HG03342 (cell line): ENCODE measurements around the gene VILL.
"Not testable (repeated sequence)": the region's sequence is repeated elsewhere in the genome, so short reads cannot be mapped to it uniquely, and the experiment has no call there.

Source experiments
- ATAC-seq: cut with Tn5 transposase; IDR thresholded peaks from one replicate; pipeline ENCODE4 v1.9.1; 2021; ENCODE audit warnings: mild to moderate bottlenecking, moderate library complexity; ENCODE audit not compliant: unreplicated experiment

The VILL gene

DNA sequence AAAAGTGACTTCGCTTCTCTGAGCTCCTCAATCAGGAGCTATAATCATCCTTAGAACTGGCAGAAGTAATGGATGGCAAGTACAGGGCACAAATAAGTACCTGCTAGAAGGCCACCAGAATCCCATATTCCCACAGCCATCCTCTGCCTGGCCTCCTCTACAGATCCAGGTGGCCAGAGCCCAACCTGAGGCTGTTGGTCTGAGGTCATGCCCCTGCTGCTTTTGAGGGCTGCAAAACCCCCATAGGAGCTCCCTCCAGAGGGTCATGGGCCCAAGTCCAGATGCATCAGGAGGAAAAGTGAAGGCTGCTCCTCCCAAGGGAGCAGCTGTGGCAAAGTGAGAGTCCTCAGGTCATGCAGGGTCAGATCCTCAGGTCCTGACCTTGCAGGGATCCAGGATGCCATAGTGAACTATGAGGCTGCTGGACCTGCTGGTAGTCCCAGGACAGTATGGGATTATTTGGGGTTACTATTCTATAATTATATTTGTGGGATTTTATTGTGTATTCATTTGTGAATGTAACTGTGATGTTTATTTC is 41.8 kb downstream of the VILL start:
- no peak for ATAC-seq

DNA sequence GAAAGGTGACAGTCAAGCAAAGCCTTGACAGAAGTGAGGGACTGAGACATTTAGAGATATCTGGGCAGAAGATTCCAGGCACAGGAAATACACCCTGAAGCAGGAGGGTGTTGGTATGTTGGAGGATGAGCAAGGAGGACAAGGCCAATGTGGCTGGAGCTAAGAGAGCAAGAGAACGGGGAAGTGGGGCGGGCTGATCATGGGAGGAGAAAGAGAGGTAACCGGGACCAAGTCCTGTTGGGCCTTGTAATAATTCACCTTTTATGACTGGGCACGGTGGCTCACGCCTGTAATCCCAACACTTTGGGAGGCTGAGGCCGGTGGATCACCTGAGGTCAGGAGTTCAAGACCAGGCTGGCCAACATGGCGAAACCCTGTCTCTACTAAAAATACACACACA is 43.0 kb downstream of the VILL start:
- not testable (repeated sequence) for ATAC-seq

DNA sequence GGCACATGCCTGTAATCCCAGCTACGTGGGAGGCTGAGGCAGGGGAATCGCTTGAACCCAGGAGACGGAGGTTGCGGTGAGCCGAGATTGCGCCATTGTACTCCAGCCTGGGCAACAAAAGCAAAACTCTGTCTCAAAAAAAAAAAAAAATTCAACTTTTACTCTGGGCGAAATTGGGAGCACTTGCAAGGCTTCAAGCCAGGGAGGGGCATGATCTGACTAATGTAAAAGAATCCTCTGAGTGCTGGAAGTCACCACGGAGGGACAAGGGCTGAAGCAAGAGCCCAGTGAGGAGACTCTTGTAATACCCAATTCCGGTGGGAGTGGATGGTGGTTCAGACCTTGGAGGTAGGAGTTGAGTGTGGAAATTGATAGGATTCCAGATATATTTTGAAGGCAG is 43.7 kb downstream of the VILL start:
- not testable (repeated sequence) for ATAC-seq

DNA sequence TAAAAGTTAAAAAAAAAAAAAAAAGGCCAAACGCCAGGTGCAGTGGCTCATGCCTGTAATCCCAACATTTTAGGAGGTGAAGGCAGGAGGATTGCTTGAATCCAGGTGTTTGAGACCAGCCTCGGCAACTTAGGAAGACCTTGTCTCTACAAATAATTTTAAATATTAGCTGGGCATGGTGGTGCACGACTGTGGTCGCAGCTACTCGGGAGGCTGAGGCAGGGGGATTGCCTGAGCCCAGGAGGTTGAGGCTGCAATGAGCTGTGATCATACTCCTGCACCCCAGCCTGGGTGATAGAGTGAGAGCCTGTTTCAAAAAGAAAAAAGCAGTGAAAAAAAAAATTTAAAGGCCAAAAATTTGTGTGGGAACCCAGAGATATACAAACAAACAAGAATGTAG is 45.7 kb downstream of the VILL start:
- no peak for ATAC-seq

DNA sequence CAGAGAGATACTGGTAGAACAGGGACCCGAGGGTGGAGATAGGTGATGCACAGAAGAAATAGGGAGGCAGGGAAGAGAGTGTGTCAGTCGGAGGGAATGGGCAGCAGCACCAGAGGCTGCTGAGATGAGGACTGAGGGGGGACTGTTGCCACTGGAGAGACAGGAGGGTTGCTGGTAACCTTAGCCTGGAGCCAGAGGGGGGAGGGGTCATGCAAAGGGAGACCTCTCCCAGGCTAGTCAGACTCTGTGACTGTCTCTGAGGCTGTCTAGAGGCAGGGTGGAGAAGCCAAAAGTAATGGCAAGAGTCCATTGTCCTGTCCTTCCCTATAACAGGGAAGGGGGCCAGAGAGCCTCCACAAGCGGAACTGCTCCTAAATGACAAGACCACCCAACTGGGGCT is 46.3 kb downstream of the VILL start:
- ATAC-seq, result no peak

DNA sequence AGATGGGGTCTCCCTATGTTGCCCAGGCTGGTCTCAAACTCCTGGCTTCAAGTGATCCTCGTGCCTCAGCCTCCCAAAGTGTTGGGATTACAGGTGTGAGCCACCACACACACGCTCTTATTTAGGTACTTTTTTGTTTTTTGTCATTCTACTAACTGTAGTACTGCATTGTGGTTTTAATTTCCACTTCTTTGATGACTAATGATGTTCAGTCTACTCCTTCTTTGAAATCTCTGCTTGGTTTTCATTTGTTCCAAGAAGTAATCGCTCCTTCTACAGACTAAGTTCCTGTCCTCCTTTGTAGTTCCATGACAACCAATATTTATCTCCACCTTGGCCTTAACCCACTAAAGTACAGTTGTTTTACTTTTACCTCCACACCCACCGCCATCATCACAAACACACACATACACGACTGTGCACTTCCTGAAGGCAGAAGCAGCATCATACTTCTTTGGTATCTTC is 47.9 kb downstream of the VILL start:
- ATAC-seq, result no peak

DNA sequence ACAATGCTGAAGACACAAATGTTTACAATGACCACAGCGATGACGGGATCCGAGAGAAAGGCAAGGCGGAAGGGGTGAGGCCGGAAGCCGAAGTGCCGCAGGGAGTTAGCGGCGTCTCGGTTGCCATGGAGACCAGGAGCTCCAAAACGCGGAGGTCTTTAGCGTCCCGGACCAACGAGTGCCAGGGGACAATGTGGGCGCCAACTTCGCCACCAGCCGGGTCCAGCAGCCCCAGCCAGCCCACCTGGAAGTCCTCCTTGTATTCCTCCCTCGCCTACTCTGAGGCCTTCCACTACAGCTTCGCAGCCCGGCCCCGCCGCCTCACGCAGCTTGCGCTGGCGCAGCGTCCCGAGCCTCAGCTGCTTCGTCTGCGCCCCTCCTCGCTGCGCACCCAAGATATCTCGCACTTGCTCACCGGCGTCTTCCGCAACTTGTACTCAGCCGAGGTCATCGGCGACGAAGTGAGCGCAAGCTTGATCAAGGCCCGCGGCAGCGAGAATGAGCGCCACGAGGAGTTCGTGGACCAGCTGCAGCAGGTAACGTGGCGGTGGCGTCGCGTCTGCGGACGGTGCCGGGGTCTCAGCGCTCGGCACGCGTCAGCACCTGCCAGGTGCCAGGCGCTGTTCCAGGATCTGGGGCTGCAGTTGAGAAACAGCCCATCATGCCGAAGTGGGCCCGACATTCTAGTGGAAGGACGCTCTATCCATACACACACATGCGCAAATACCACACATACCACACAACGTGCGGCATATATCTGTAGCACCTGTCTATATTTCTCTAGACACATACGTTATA is 48.7 kb downstream of the VILL start, which contains the start of gene DLEC1:
TSS of gene DLEC1 (plus strand) at position 108 of the 798 bp plus-strand sequence. CDS start at position 126, 18 bp downstream.
- peak; percentile 85 for ATAC-seq

DNA sequence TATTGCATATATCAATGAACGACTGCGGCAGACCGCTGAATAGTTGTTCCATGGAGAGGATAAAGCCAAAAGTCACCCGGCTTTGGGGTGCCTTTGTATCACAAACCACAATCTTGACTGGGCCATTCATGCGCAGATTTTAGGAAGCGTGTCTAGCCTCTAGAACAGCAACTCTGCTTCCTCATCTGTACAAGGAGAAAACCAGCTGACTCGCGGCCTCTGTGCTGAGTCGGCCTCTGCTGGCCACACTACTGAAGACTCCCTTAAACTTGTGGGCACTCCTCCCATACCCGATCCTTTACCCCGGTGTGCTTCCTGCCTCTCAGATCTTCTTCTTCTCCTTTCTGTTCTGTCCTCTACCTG is 49.3 kb downstream of the VILL start:
- peak; percentile 45 for ATAC-seq

DNA sequence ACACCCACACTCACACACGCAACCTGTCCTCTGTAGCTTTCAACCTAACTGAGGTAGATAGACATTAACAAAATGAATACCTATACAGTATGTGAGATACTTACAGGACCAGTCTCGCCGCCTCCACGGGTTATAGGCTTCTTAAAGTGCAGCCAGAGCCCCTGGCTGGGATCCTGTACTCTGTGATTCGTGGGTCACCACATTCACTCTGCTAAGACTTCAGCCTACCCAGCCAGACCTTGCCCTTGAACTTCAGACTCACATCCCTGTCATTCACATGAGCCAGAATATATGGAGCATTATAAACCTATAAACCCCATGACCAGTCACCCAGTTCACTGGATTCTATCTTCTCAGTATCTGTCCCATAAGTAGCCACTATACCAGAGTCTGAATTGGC is 49.8 kb downstream of the VILL start:
- no peak for ATAC-seq

DNA sequence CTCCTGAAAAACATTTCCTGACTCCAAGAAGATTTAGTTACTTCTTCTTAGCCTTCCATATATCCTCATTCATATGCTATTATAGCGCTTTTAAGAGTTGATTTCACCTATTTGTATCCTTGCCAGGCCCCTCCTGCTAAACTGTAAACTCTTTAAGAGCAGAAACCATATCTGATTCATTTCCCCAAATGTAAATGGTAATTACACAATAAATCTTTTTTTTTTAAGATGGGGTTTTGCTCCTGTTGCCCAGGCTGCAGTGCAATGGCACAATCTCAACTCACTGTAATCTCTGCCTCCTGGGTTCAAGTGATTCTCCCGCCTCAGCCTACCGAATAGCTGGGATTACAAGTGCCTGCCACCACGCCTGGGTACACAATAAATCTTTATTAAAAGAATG is 52.9 kb downstream of the VILL start:
- ATAC-seq, result no peak

DNA sequence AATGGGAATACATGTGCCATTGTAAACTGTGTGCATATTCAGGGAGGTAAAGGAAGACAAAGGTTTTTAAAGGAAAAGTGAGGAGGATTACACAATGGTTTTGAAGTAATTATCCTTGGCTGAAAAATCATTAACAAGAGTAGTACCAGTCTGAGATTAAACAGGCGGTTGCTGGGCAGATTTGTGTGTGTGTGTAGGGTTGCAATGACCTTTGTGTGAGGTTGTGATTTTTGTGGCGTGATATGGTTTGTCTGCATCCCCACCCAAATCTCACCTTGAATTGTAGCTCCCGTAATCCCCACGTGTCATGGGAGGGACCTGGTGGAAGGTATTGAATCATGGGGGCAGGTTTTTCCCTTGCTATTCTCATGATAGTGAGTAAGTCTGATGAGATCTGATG is 55.4 kb downstream of the VILL start:
- no peak for ATAC-seq

DNA sequence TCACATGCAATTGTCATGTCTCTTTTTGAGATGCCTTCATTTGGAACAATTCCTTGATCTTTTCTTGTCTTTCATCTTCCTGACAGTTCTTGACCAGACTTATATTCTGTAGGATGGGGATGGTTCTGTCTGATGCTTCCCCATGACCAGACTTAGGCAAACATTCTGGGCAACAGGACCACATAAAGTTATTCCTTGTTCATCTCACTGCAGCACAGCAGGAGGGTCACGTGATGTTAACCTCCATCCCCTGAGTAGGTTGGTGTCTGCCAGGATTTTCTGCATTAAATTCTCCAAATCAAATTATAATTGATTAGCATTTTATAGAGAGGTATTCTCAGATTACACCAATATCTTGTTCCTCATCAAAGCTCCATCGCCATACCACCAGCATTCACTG is 56.2 kb downstream of the VILL start:
- ATAC-seq, result no peak

DNA sequence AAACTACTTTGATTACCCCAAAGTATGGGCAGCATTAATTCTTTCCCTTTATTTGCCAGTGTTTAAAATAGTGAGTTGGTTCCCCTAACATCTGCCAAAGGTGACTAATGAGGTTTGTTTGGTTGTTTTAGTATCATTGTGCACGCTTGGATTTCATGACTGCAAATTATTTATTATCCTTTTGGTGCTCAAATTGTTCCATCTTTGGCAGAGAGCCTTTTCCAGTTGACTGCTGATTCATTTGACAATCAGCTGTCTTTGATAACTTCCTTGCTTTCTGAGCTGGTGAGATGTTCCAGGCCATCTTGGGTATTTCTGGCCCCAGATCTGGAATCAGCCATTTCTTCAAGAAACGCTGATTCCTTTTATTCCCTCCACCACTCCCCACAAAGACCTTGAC is 57.3 kb downstream of the VILL start:
- no peak for ATAC-seq

DNA sequence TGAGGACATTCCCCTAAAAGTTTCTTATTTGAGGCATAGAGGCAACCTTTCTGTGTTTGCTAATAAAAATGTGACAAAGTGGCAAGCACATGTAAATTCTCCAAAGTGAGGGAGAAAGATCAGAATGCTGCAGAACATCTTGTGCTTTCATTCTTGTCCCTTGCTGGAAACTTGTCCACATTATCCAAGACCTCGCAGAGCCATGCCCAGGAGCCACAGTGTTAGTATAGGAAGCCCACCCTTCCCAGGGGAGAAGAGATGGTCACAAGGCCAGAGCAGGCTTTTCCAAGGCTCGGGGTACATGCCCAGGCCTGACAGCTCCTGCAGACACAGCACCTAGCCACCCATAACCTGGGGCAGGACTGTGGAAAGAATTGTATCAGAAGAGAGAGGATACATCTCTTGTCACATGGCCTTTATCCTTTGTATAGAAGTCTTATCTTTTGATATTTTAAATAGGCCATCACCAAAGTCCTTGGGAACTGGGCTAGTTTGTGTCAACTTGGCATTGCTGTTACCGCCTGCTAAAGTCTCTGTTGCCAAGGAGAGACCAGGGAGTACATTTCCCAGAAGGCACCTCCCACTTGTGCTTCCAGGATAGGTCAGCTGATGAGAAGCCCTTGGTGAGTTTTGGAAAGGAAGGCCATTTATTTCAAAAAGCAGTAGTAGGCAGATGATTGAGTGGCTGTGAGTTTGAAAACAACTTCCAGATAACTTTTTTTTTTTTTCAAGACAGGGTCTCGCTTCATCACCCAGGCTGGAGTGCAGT is 59.0 kb downstream of the VILL start:
- ATAC-seq, result no peak

DNA sequence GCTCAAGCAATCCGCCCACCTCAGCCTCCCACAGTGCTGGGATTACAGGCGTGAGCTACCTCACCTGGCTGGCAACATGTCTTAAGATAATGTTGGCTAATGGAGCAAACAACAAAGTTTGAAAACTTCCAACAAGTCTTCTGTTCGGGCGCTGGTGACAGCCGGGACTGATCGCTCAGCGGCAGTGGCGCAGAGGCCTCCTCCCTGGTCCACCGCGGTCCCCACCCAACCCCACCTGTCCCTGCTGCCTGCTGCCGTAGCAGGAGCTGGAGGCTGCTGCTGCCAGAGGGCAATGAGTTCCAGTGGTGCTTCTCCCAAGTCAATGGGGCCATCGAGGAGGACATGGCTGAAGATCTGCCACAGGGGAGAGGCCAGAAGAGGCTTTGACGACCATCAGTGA is 60.5 kb downstream of the VILL start:
- no peak for ATAC-seq

DNA sequence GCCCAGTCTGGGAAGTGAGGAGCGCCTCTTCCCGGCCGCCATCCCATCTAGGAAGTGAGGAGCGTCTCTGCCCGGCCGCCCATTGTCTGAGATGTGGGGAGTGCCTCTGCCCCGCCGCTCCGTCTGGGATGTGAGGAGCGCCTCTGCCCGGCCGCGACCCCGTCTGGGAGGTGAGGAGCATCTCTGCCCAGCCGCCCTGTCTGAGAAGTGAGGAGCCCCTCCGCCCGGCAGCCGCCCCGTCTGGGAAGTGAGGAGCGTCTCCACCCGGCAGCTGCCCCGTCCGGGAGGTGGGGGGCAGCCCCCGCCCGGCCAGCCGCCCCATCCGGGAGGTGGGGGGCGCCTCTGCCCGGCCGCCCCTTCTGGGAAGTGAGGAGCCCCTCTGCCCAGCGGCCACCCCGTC is 62.7 kb downstream of the VILL start:
- ATAC-seq, result not testable (repeated sequence)

DNA sequence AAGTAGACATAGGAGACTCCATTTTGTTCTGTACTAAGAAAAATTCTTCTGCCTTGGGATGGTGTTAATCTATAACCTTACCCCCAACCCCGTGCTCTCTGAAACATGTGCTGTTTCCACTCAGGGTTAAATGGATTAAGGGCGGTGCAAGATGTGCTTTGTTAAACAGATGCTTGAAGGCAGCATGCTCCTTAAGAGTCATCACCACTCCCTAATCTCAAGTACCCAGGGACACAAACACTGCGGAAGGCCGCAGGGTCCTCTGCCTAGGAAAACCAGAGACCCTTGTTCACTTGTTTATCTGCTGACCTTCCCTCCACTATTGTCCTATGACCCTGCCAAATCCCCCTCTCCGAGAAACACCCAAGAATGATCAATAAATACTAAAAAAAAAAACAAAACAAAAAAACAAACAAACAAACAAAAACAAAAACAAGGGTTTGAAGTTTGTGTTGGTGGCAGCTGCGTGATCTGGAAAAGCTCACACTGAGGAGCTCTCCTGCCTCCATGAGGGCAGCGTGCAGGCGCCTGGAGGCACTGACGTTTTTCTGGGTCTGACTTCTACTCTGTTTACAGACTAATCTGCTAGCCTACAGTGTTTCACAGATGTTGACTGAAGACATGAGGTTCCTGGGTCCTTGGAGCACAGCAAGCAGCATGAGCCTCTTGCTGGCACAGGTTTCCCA is 63.4 kb downstream of the VILL start:
- not testable (repeated sequence) for ATAC-seq

DNA sequence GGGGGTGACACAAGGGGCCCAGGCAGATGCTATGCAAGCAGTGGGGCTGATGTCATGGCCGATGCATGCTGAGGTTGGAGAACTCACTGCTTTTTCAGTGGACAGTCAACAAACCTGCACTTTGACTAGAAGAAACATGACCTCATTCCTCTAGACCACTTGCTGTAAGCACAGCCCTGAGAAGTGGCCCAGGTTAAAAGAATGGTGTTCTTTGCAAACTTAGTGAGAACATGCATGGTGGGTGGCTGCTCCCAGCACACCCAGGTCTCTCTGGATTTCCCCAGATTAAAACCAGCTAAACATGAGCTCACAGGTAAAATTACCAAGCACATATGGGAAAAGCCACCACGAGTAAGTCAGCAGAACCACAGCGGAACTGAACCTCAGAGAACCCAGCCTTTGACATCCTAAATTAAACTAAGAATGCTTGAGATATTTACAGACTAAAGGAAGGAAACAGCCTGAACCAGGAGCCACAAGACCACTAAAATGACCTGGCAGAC is 64.0 kb downstream of the VILL start:
- ATAC-seq, result no peak
